Body of pancreas (tissue), 4 donors: ENCODE measurements around the gene NCAPD3.

Source experiments
- CTCF ChIP-seq, 7 experiments: fragments of 450-650 bp in 4 of 7; fragments of 200-600 bp in 3 of 7; sonication (generic) in 3 of 7; IDR thresholded peaks; one replicate each; pipeline ENCODE4 v1.5.1; 2016 to 2019; ENCODE audit warnings: antibody characterized with exemption in 7 of 7
- POLR2A ChIP-seq, 3 donors: fragments of 450-650 bp; IDR thresholded peaks; one replicate each; pipeline ENCODE4 v1.6.1; 2016; ENCODE audit warnings: antibody characterized with exemption in 3 of 3, mild to moderate bottlenecking in 2 of 3

DNA sequence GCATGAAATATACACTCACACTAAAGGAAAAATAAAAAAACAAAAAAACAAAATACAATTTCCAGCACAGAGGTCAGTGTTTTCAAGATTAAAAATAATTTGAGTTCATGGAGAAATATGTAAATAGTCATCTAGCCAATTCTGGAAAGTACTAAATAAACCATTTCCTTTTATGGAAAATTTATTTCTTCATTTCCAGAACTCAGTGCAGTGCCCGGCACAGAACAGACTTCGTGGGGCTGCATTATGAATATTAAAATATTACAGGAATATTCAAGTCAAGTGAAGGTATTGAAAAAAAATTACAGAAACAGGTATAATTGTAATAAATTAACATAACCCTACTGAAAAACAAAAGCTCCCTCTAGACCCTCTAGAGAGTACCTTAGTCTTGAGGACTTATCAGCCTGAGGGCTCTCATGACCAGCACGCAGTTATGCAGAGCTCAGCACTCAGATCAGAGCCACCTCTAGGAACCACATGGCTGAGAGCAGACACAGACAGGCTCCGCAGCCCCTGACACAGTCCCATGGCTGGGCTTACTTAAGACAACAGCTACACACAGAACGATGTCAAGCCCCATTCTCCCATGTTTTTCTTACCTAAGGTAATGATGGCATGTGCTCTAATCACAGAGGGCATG, 45.6 kb downstream of the NCAPD3 start:
- TF ChIP-seq CTCF (IDR thresholded peaks at IDR 0.05) (no peak), POLR2A (IDR thresholded peaks at IDR 0.05) (no peak)
